HEK293 (cell line): Measurements from ENCODE around the gene TMC5.

Experiments
- CTCF ChIA-PET: fragments of 350-600 bp; formaldehyde crosslinking; extraction: SDS; loops from one replicate; lab custom pipeline; 2021; ENCODE audit warnings: antibody characterized with exemption; lab: Yijun Ruan, JAX
- POLR2A ChIA-PET: fragments of 300-600 bp; formaldehyde crosslinking; extraction: SDS; loops from one replicate; lab custom pipeline; 2020; ENCODE audit warnings: antibody characterized with exemption, inconsistent platforms; lab: Yijun Ruan, JAX
- H3K27ac ChIP-seq: fragments of 200-500 bp; sonication (Bioruptor generic); 2 replicates; pipeline ENCODE4 v1.5.1; 2014; ENCODE audit warnings: low read depth, low read length, control low read depth, inconsistent platforms; ENCODE audit errors: extremely low read depth
- H3K36me3 ChIP-seq, 2 experiments: fragments of 200-500 bp in 1 of 2; sonication (Bioruptor generic) in 1 of 2; 1 replicate in 1 of 2; 2 replicates in 1 of 2; pipeline ENCODE4 v1.5.1; 2014 to 2017; ENCODE audit warnings: inconsistent platforms in 2 of 2, low read length in 2 of 2; ENCODE audit not compliant: control insufficient read depth in 2 of 2, insufficient read depth in 1 of 2
- H3K4me1 ChIP-seq: fragments of 200-500 bp; sonication (Bioruptor generic); 2 replicates; pipeline ENCODE4 v1.5.1; 2014; ENCODE audit warnings: mild to moderate bottlenecking, low read length, inconsistent platforms; ENCODE audit not compliant: control insufficient read depth, insufficient read depth
- H3K4me3 ChIP-seq: 2 replicates; pipeline ENCODE4 v1.5.1; 2011; ENCODE audit warnings: low read depth, mild to moderate bottlenecking, control low read depth, low read length, moderate library complexity
- H3K9me3 ChIP-seq: fragments of 200-500 bp; sonication (Bioruptor generic); 2 replicates; pipeline ENCODE4 v1.5.1; 2014; ENCODE audit warnings: low read depth, low read length, inconsistent platforms; ENCODE audit not compliant: control insufficient read depth, insufficient read depth
- GLI2 ChIP-seq: fragments of 450-650 bp; formaldehyde crosslinking; IDR thresholded peaks from 2 replicates; pipeline ENCODE4; 2017; ENCODE audit warnings: missing biosample characterization, missing genetic modification characterization, low read depth, borderline replicate concordance
- GLI4 ChIP-seq: fragments of 450-650 bp; formaldehyde crosslinking; IDR thresholded peaks from 2 replicates; pipeline ENCODE4 v1.5.1; 2016; ENCODE audit warnings: missing biosample characterization, missing genetic modification characterization
- GLIS2 ChIP-seq: fragments of 450-650 bp; formaldehyde crosslinking; IDR thresholded peaks from 2 replicates; pipeline ENCODE4 v1.5.1; 2016; ENCODE audit warnings: missing biosample characterization, missing genetic modification characterization
- MZF1 ChIP-seq: fragments of 450-650 bp; formaldehyde crosslinking; IDR thresholded peaks from 2 replicates; pipeline ENCODE4 v1.5.1; 2017; ENCODE audit warnings: missing biosample characterization, missing genetic modification characterization, borderline replicate concordance
- PRDM1 ChIP-seq: fragments of 450-650 bp; formaldehyde crosslinking; IDR thresholded peaks from 2 replicates; pipeline ENCODE4; 2016; ENCODE audit warnings: missing biosample characterization, missing genetic modification characterization
- SCRT1 ChIP-seq: fragments of 450-650 bp; formaldehyde crosslinking; IDR thresholded peaks from 2 replicates; pipeline ENCODE4 v1.5.1; 2016; ENCODE audit warnings: missing biosample characterization, missing genetic modification characterization, borderline replicate concordance
- SCRT2 ChIP-seq: fragments of 450-650 bp; formaldehyde crosslinking; IDR thresholded peaks from 2 replicates; pipeline ENCODE4 v1.5.1; 2016; ENCODE audit warnings: missing biosample characterization, missing genetic modification characterization
- TCF7L2 ChIP-seq: IDR thresholded peaks from 2 replicates; pipeline ENCODE4 v1.6.1; 2011; ENCODE audit warnings: low read depth, mild to moderate bottlenecking, inconsistent platforms, low read length, moderate library complexity, borderline replicate concordance
- ZBTB44 ChIP-seq: fragments of 450-650 bp; IDR thresholded peaks from 2 replicates; pipeline ENCODE4 v1.5.1; 2018; ENCODE audit warnings: missing biosample characterization, mild to moderate bottlenecking, missing genetic modification characterization
- ZFP37 ChIP-seq: fragments of 450-650 bp; formaldehyde crosslinking; IDR thresholded peaks from 2 replicates; pipeline ENCODE4 v1.5.1; 2016; ENCODE audit warnings: missing biosample characterization, missing genetic modification characterization
- ZNF114 ChIP-seq: fragments of 450-650 bp; formaldehyde crosslinking; IDR thresholded peaks from 2 replicates; pipeline ENCODE4 v1.5.0; 2017; ENCODE audit warnings: missing biosample characterization, missing genetic modification characterization
- ZNF2 ChIP-seq: fragments of 450-650 bp; formaldehyde crosslinking; IDR thresholded peaks from 2 replicates; pipeline ENCODE4 v1.5.1; 2016; ENCODE audit warnings: missing biosample characterization, missing genetic modification characterization
- ZNF221 ChIP-seq: fragments of 450-650 bp; formaldehyde crosslinking; IDR thresholded peaks from 2 replicates; pipeline ENCODE4 v1.5.1; 2017; ENCODE audit warnings: missing biosample characterization, missing genetic modification characterization, borderline replicate concordance
- ZNF302 ChIP-seq: fragments of 450-650 bp; formaldehyde crosslinking; IDR thresholded peaks from 2 replicates; pipeline ENCODE4 v1.5.1; 2016; ENCODE audit warnings: missing biosample characterization, missing genetic modification characterization, low read depth
- ZNF350 ChIP-seq: fragments of 450-650 bp; formaldehyde crosslinking; IDR thresholded peaks from 2 replicates; pipeline ENCODE4 v1.5.0; 2017; ENCODE audit warnings: missing biosample characterization, mild to moderate bottlenecking, missing genetic modification characterization
- ZNF521 ChIP-seq: fragments of 450-650 bp; formaldehyde crosslinking; IDR thresholded peaks from 2 replicates; pipeline ENCODE4 v1.5.1; 2017; ENCODE audit warnings: missing biosample characterization, mild to moderate bottlenecking, missing genetic modification characterization
- ZNF555 ChIP-seq: fragments of 450-650 bp; formaldehyde crosslinking; conservative IDR thresholded peaks from 2 replicates; pipeline ENCODE4 v1.5.1; 2017; ENCODE audit warnings: missing biosample characterization, mild to moderate bottlenecking, missing genetic modification characterization, inconsistent platforms
- ZNF558 ChIP-seq: fragments of 450-650 bp; formaldehyde crosslinking; IDR thresholded peaks from 2 replicates; pipeline ENCODE4 v1.5.1; 2016; ENCODE audit warnings: missing biosample characterization, missing genetic modification characterization
- ZNF645 ChIP-seq: fragments of 450-650 bp; formaldehyde crosslinking; IDR thresholded peaks from 2 replicates; pipeline ENCODE4; 2016; ENCODE audit warnings: missing biosample characterization, missing genetic modification characterization
- ZNF658 ChIP-seq: fragments of 450-650 bp; formaldehyde crosslinking; IDR thresholded peaks from 2 replicates; pipeline ENCODE4; 2016; ENCODE audit warnings: missing biosample characterization, missing genetic modification characterization
- ZNF692 ChIP-seq: fragments of 450-650 bp; formaldehyde crosslinking; IDR thresholded peaks from 2 replicates; pipeline ENCODE4 v1.5.1; 2016; ENCODE audit warnings: missing biosample characterization, missing genetic modification characterization
- ZNF792 ChIP-seq: fragments of 450-650 bp; formaldehyde crosslinking; IDR thresholded peaks from 2 replicates; pipeline ENCODE4 v1.5.1; 2016; ENCODE audit warnings: missing biosample characterization, missing genetic modification characterization

The TMC5 gene

GRCh38 chr16:19450186-19450585 lies 32.5 kb downstream of the TMC5 start (continued):
- no peak for TF ChIP-seq ZNF692 (tag by site-specific recombination)
- TF ChIP-seq ZNF221: no peak
- no peak for TF ChIP-seq ZNF558
- TF ChIP-seq SCRT2 (tag by site-specific recombination): no peak

- Histone ChIP-seq H3K27ac (no peak overlapping the region), H3K4me1 (no peaks in the 10 kb centered on the region), H3K4me3 (no peak overlapping the region), H3K36me3 (no peaks in the 10 kb centered on the region), H3K9me3 (no peaks in the 10 kb centered on the region)
- TF ChIP-seq GLIS2 (tag by site-specific recombination) (no peak), ZNF350 (no peak), ZNF521 (tag by site-specific recombination) (no peak), ZBTB44 (tag by site-specific recombination) (no peak), ZNF645 (tag by site-specific recombination) (no peak), ZNF792 (tag by site-specific recombination) (no peak), SCRT1 (tag by site-specific recombination) (no peak), ZNF555 (tag by site-specific recombination) (no peak), ZFP37 (no peak), ZNF2 (tag by site-specific recombination) (no peak), PRDM1 (tag by site-specific recombination) (no peak), ZNF302 (tag by site-specific recombination) (no peak), GLI4 (tag by site-specific recombination) (no peak), ZNF114 (tag by site-specific recombination) (no peak), MZF1 (tag by site-specific recombination) (no peak), ZNF658 (tag by site-specific recombination) (no peak), GLI2 (tag by site-specific recombination) (no peak), TCF7L2 (no peak)
- CTCF ChIA-PET: interaction anchor here (1.8 kb wide), 1 partner anchor 70 kb away, joined by 4 read pairs; no protein-coding TSS in a partner anchor
- POLR2A ChIA-PET: no interaction called here
Observed at GRCh38 chr16:19458722-19459379, 41.2 kb downstream of the TMC5 start.
